K562 (cell line): ENCODE data around the gene CENPN. TPM values are rescaled to one million over a fixed set of nuclear protein-coding genes. Genes with fewer than 3 reads are reported as not detected.
A peak's percentile ranks its signal among the peaks of the same experiment; 100 is the strongest.

Experiments used
- BMI1 ChIP-seq: fragments of 150-350 bp; IDR thresholded peaks from 2 replicates; pipeline ENCODE4 v1.6.1; 2014; ENCODE audit warnings: low read length
- CBX8 ChIP-seq: fragments of 200-600 bp; sonication (generic); IDR thresholded peaks from 2 replicates; pipeline ENCODE4 v1.6.1; 2012; ENCODE audit warnings: borderline replicate concordance, mixed run types, low read depth, mild to moderate bottlenecking, moderate library complexity, mixed read lengths, low read length, control low read depth, inconsistent platforms; ENCODE audit not compliant: poor library complexity, severe bottlenecking; ENCODE audit errors: extremely low read depth
- MTF1 ChIP-seq: fragments of 250-450 bp; sonication (Bioruptor Pico); IDR thresholded peaks from 2 replicates; pipeline ENCODE4 v1.9.0; 2021; ENCODE audit warnings: moderate library complexity, mild to moderate bottlenecking, inconsistent platforms, borderline replicate concordance
- MYBL2 ChIP-seq, 2 experiments: fragments of 450-650 bp in 1 of 2; sonication (generic) in 1 of 2; formaldehyde crosslinking in 1 of 2; IDR thresholded peaks; 2 replicates each; pipeline versions ENCODE4 v1.6.1 to v1.8.1; 2017 to 2022; ENCODE audit warnings: borderline replicate concordance in 1 of 2, inconsistent platforms in 1 of 2, low read depth in 1 of 2, mild to moderate bottlenecking in 1 of 2, missing genetic modification reagents in 1 of 2, moderate library complexity in 1 of 2
- NCOA1 ChIP-seq: fragments of 450-650 bp; IDR thresholded peaks from 2 replicates; pipeline ENCODE4 v1.6.1; 2016; ENCODE audit warnings: low read depth
- NCOR1 ChIP-seq: fragments of 450-650 bp; IDR thresholded peaks from 2 replicates; pipeline ENCODE4 v1.6.1; 2016; ENCODE audit warnings: mild to moderate bottlenecking, moderate library complexity
- NFYB ChIP-seq: IDR thresholded peaks from 2 replicates; pipeline ENCODE4 v1.6.1; 2011; ENCODE audit warnings: mild to moderate bottlenecking, moderate library complexity; ENCODE audit not compliant: insufficient read length; ENCODE audit errors: extremely low read depth
- PRDM10 ChIP-seq: fragments of 450-650 bp; IDR thresholded peaks from 2 replicates; pipeline ENCODE4 v1.6.1; 2018; ENCODE audit not compliant: partially characterized antibody
- SMARCC2 ChIP-seq: fragments of 450-650 bp; IDR thresholded peaks from 2 replicates; pipeline ENCODE4 v1.6.1; 2017; ENCODE audit warnings: antibody characterized with exemption, moderate library complexity, mild to moderate bottlenecking, low read depth
- TBL1XR1 ChIP-seq, 2 experiments: IDR thresholded peaks; 2 replicates each; pipeline ENCODE4 v1.6.1; 2012; ENCODE audit warnings: improper control_type of control experiment in 2 of 2, low read length in 2 of 2, mild to moderate bottlenecking in 1 of 2
- TFAP4 ChIP-seq: sonication (generic); formaldehyde crosslinking; IDR thresholded peaks from 2 replicates; pipeline ENCODE4 v1.8.0; 2022; ENCODE audit warnings: missing genetic modification reagents, mild to moderate bottlenecking, moderate library complexity, borderline replicate concordance
- ZFP91 ChIP-seq: sonication (generic); formaldehyde crosslinking; IDR thresholded peaks from 2 replicates; pipeline ENCODE4 v1.8.0; 2022; ENCODE audit warnings: mild to moderate bottlenecking, missing genetic modification reagents
- ZKSCAN8 ChIP-seq: fragments of 200-800 bp; sonication (Bioruptor generic); IDR thresholded peaks from 2 replicates; pipeline ENCODE4 v1.6.1; 2016; ENCODE audit warnings: missing genetic modification characterization, missing compliant biosample characterization
- ZNF197 ChIP-seq: fragments of 200-800 bp; sonication (Bioruptor generic); IDR thresholded peaks from 2 replicates; pipeline ENCODE4 v1.6.1; 2016; ENCODE audit warnings: low read depth, missing genetic modification characterization, missing compliant biosample characterization
- ZNF280B ChIP-seq: fragments of 250-450 bp; sonication (Bioruptor Pico); IDR thresholded peaks from 2 replicates; pipeline ENCODE4 v1.5.1; 2021; ENCODE audit warnings: mild to moderate bottlenecking
- polyA plus RNA-seq, 8 experiments: library from polyadenylated mRNA; depleted of rRNA in 4 of 8; stranded (reverse) in 5 of 8; unstranded in 3 of 8; fragments of >200 nt; fragmentation: Nextera tagmentation in 2 of 8; fragmentation: Illumina TruSeq in 1 of 8; extraction: Ambion mirVana in 2 of 8; extraction: Trizol in 1 of 8; gene quantifications; 2 replicates each; pipeline versions ENCODE4 v1.2.1 to v1.2.3, GENCODE V29; 2011 to 2014; ENCODE audit warnings: inconsistent platforms in 1 of 8, missing spikeins in 1 of 8
- total RNA-seq, 7 experiments: library from RNA; depleted of rRNA in 6 of 7; stranded (reverse); fragments of >200 nt in 6 of 7; fragmentation: Illumina TruSeq in 2 of 7; extraction: Trizol in 2 of 7; gene quantifications; 2 replicates each; pipeline versions ENCODE4 v1.2.1 to v1.2.3, GENCODE V29; 2011 to 2021; ENCODE audit warnings: low replicate concordance in 1 of 7

Gene CENPN
- total and polyA plus RNA-seq, 9 of the 15 experiments (the other 6 are each of a cell fraction or from before 2014, with no cell fraction given), result 92.3 to 384 (median 140) TPM

- TF ChIP-seq ZNF197 (CRISPR knock-in tag), result no peak
- TF ChIP-seq NCOR1, result peak; percentile 52; the same call in 1 of the 2 replicates
- TF ChIP-seq MTF1, result no peak
- TF ChIP-seq BMI1, result no peak
- 0 out of 4 replicates have a peak, but pooled peaks of 1 of the 2 experiments have one; percentile 29 for TF ChIP-seq TBL1XR1 (IDR thresholded peaks at IDR 0.05; ENCODE audit: low read length in 2 of 2)
- TF ChIP-seq NCOA1, result peak; percentile 68; the same call in 1 of the 2 replicates
- TF ChIP-seq TFAP4 (CRISPR knock-in tag), result peak; percentile 94; the same call in 1 of the 2 replicates
- TF ChIP-seq NFYB, result peak; percentile 40
- no peak for TF ChIP-seq ZFP91 (CRISPR knock-in tag)
- TF ChIP-seq SMARCC2, result 0 out of 2 replicates have a peak, but pooled peaks have one; percentile 53
- TF ChIP-seq CBX8, result no peak
- no peak for TF ChIP-seq ZKSCAN8
- no peak for TF ChIP-seq ZNF280B (CRISPR knock-in tag)
- TF ChIP-seq MYBL2 (IDR thresholded peaks at IDR 0.05; ENCODE audit: low read depth), result peak; percentile 95
- TF ChIP-seq MYBL2 (CRISPR knock-in tag; IDR thresholded peaks at IDR 0.05; ENCODE audit: borderline replicate concordance), result no peak
- TF ChIP-seq PRDM10, result peak; percentile 100
These were observed at the start of gene CENPN, which contains the start of gene CMC2 (continued) for GRCh38 chr16:81006813-81007695.
